Measurements from ENCODE around the gene TANC1.
"Not testable (repeated sequence)": the region's sequence is repeated elsewhere in the genome, so short reads cannot be mapped to it uniquely, and the experiment has no call there.

Gene TANC1

DNA sequence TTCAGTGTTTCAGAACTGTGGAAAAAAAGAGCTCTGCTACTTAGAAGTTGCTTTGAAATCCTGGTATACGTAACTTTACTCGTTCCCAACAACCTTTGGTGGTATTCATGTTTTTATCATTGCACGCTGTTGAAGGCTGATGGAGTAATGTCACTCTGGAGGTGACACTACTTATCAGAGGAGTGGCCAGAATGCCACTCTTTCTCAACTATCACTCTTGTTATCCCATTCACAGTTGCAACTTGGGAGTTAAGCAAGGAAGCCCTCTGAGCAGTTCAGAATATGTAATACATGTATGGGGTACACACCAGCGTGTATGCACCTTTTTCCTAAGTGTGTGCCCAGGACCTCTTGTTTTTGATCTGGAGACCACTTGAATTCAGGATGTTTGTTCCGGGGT, 53.6 kb downstream of the TANC1 start:
- in situ Hi-C loops (cut with MboI; ENCODE audit: low sequenced_read_pairs), result no loop called here

DNA sequence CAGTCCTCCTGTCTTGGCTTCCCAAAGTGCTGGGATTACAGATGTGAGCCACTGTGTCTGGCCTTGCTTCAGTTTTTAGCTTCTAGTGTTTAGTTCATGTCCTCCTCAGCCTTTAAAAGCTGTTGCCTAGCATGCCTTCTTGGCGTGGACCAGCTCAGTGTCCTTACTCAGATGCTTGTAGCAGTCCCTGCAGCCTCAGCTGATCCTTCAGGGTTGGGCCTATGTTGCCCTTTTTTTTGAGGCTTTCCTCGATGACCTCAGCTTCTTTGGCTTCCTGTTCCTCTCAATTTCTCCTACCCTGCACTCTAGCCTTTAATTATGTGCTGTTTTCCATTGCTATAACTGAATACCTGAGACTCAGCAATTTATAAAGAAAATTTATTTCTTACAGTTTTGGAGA, 57.7 kb downstream of the TANC1 start:
- in situ Hi-C loops (cut with MboI; ENCODE audit: low sequenced_read_pairs), result no loop called here

DNA sequence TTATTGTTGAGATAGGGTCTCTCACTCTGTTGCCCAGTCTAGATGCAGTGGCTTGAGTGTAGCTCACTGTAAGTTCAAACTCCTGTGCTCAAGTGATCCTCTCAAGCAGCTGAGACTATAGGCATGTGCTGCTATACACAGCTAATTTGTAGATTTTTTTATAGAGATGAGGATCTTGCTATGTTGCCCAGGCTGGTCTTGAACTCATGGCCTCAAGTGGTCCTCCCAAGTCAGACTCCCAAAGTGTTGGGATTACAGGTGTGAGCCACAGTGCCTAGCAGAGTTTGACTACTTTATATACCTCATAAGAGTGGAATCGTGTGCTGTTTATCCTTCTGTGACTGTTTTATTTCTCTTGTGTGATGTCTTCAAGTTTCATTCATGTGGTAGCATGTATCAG, 60.3 kb downstream of the TANC1 start:
- in situ Hi-C loops (cut with MboI; ENCODE audit: low sequenced_read_pairs), result no loop called here

- in situ Hi-C loops (cut with MboI; ENCODE audit: low sequenced_read_pairs), result no loop called here
Measured at GRCh38 chr2:159029936-159030335, 61.5 kb downstream of the TANC1 start.

DNA sequence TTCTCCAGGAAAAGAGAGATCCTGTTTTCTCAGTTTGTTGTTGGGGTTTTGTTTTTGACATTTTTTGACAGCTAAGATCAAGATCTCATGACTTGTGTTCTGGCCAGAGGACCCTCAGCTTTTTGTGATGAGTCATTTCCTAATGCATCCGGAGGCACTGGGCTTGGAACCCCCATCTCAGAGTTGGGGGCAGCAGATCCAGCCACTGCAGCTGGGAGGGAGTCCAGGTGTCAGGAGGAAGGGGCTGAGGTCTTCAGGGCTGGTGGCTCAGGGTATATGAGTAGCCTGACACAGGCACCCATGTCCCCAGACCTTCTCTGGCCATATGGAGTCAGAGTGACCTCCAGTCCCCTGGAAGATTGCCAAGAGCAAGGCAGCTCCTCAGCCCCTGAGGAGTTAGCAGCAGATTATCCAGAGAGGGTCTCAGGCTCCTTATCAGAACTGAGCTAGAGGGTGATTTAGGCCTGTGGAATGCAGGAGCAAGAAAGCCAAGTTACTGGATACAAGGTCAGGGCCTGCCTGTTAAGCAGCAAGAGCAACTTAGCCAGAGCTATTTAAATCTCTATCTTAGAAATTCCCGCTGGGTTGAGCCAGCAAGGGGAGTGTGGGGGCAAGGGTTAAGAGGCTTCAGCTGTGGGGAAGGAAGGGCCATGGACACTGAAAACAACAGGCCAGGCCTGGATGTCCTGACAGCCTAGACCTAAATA, 62.4 kb downstream of the TANC1 start:
- in situ Hi-C loops (cut with MboI; ENCODE audit: low sequenced_read_pairs), result no loop called here

DNA sequence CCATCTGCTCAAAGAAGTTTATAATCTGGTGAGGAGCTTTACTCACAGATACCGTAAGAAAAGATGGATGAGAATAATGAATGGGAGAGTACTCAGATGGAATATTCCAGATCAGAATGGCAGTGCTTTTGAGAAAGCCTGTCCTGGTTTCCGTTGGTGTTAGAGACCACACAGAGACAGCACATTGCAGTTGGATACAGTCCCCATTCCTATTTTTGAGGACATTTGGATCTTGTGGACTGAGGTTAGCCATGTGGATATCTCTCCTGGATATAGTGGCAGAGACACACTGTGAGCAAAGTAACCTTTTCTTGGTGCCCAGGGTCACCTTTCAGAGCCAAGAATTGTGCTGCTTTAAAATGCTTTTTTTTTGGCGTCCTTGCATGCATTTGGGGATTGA, 63.7 kb downstream of the TANC1 start:
- in situ Hi-C loops (cut with MboI; ENCODE audit: low sequenced_read_pairs), result no loop called here

GRCh38 chr2:159032580-159032979, 64.1 kb downstream of the TANC1 start:
- in situ Hi-C loops (cut with MboI; ENCODE audit: low sequenced_read_pairs), result no loop called here

DNA sequence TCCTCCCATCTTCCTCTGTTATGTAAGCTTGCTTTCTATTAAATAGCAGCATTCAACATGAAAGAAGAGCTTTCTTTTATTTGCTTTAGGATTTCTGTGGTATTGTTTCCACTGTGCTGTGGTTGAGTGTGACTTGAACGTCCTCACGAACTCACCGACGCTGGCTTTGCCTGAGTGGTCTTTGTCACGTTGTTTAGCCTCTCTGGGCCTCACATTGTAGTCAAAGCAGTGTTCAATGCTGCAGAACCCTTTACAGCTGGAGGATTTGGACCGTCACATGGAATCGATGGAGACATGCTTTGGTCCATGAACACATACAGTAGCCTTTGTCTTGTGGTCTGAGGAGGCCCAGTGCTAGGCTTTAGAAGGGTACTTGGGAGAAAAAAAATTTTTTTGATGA, 66.3 kb downstream of the TANC1 start:
- in situ Hi-C loops (cut with MboI; ENCODE audit: low sequenced_read_pairs), result no loop called here

GRCh38 chr2:159035790-159036411, 67.5 kb downstream of the TANC1 start:
- in situ Hi-C loops (cut with MboI; ENCODE audit: low sequenced_read_pairs), result no loop called here

- in situ Hi-C loops (cut with MboI; ENCODE audit: low sequenced_read_pairs), result not testable (repeated sequence)
Measured at GRCh38 chr2:159036461-159036860, 68.0 kb downstream of the TANC1 start.

DNA sequence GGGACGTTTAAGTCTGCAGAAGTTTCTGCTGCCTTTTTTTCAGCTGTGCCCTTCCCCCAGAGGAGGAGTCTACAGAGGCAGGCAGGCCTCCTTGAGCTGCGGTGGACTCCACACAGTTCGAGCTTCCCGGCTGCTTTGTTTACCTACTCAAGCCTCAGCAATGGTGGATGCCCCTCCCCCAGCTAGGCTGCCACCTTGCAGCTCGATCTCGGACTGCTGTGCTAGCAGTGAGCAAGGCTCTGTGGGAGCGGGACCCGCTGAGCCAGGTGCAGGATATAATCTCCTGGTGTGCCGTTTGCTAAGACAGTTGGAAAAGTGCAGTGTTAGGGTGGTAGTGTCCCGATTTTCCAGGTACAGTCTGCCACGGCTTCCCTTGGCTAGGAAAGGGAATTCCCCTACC, 72.9 kb downstream of the TANC1 start:
- in situ Hi-C loops (cut with MboI; ENCODE audit: low sequenced_read_pairs), result not testable (repeated sequence)

GRCh38 chr2:159042115-159042850, 73.8 kb downstream of the TANC1 start:
- in situ Hi-C loops (cut with MboI; ENCODE audit: low sequenced_read_pairs), result no loop called here

DNA sequence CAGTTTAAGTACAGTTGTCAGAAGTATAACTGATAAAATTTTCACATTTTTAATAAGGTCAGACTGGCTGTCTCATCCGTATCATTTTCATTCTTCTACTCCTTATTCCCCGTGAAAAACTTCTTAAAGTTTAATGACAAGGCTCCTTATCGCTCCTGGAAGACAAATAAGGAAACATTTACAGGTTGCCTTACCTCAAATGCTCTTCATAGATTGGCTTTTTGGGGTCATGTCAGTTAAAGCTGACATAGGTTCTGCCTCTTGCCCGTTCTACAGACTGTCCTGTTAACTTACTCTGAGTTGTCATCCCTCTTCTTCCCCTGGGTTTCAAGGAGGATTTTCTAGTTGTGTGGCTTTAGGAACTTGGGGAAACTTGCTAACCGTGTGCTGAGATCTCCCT, 75.3 kb downstream of the TANC1 start:
- in situ Hi-C loops (cut with MboI; ENCODE audit: low sequenced_read_pairs), result no loop called here

DNA sequence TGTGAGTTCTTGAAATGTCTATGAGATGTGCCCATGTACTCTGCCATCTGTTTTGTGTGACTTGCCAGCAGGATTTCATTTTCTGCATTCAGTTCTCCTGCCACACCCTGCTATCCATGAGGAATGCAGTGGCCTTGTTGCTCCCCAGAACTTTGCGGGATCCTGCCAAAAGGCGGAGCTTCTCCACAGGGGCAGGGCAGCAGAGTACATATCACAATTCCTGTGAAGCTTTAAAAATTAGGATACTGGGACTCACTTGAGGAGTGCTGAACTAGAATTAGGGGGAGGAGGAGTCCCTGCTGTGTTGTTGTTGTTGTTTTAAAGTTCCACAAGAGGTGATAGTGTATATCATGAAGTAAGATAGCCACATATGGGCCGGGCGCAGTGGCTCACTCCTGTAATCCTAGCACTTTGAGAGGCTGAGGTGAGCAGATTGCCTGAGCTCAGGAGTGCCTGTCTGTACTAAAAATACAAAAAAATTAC, 76.4 kb downstream of the TANC1 start:
- in situ Hi-C loops (cut with MboI; ENCODE audit: low sequenced_read_pairs), result no loop called here

DNA sequence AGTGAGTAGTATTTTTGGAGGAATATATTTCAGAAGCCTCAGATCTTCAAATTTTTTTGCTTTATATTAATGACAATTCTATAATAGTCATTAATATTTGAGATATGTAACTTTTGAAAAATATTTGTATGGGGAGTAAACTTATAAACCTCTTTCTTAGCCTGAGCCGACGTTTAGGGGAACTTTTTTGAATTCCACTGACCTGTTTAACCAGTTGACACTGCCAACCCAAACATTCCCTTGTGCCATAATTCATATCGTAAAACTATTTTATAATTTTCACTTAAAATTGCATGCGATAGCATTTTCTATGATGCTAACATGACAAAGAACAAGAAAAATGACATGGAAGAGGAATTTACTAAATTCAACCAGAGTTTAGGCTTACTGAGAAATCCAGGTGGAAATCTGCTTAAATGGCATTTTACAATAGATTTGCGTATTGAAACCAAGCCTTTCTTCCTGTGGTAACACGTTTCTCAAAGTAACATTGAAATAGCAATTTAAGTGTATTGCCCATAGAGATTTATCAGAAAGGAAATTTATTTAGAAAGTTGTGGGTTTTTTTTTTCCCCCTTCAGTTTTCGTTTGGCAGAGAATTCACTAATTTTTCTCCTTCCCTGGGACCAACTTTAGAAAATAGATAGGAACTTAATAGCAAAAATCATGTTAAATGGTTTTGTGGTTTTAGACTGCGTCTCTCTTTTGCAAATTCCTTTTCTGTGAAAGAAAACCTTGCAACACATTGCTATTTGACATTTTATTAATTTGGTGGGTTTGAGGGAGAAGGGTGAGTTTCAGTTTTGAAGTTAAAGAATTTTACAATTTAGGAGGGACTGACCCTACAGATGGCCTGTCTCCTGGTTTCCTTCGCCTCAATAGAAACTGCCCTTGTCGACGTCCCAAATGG, 77.4 kb downstream of the TANC1 start:
- in situ Hi-C loops (cut with MboI; ENCODE audit: low sequenced_read_pairs), result no loop called here

DNA sequence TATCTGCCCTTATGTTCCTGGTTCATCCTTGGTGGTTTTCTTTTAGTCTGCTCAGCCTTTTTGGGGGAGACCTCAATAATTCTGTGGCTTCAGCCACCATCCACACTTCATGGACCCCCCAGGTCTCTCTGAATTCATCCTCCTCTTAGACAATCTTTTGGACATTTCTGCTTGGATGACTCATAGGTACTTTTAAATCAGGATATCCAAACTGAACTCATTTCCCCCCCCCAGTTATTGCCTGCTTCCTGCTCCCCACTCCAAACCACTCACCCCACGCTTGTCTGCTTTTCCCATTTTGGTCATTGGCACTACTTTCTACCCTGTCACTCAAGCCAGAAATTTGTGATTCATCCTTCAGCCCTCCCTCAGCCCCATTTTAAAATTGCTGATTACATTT, 78.5 kb downstream of the TANC1 start:
- in situ Hi-C loops (cut with MboI; ENCODE audit: low sequenced_read_pairs), result no loop called here

GRCh38 chr2:159050426-159050825, 82.0 kb downstream of the TANC1 start:
- in situ Hi-C loops (cut with MboI; ENCODE audit: low sequenced_read_pairs), result no loop called here

GRCh38 chr2:159051133-159051532, 82.7 kb downstream of the TANC1 start:
- in situ Hi-C loops (cut with MboI; ENCODE audit: low sequenced_read_pairs), result no loop called here

DNA sequence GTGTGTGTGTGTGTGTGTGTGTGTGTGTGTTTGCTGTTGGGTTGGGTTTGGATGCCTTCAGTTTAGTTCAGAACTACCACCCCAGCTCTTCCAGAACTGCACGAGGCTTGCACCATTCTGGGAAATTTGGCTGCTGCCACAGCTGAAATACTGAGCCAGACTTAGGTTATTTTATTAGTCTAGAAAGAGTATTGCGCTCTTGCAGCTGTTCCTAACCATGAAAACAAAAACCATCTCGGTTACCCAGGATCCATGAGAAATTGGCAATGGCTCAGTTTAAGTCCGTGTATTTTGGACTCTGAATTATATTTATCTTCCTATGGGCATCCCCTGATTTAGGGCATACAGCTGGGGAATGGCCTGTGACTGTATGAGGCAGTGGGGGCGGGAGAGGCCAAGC, 83.2 kb downstream of the TANC1 start:
- in situ Hi-C loops (cut with MboI; ENCODE audit: low sequenced_read_pairs), result no loop called here

GRCh38 chr2:159052157-159052601, 83.7 kb downstream of the TANC1 start:
- in situ Hi-C loops (cut with MboI; ENCODE audit: low sequenced_read_pairs), result no loop called here
